NCI-H2196 (cell line): ENCODE results near the gene CD72.
"Not testable (repeated sequence)": the region's sequence is repeated elsewhere in the genome, so short reads cannot be mapped to it uniquely, and the experiment has no call there.

Experiments used
- DNase-seq: peaks from one replicate; lab custom pipeline; 2025; ENCODE audit not compliant: unreplicated experiment; lab: John Stamatoyannopoulos, UW

Gene CD72

DNA sequence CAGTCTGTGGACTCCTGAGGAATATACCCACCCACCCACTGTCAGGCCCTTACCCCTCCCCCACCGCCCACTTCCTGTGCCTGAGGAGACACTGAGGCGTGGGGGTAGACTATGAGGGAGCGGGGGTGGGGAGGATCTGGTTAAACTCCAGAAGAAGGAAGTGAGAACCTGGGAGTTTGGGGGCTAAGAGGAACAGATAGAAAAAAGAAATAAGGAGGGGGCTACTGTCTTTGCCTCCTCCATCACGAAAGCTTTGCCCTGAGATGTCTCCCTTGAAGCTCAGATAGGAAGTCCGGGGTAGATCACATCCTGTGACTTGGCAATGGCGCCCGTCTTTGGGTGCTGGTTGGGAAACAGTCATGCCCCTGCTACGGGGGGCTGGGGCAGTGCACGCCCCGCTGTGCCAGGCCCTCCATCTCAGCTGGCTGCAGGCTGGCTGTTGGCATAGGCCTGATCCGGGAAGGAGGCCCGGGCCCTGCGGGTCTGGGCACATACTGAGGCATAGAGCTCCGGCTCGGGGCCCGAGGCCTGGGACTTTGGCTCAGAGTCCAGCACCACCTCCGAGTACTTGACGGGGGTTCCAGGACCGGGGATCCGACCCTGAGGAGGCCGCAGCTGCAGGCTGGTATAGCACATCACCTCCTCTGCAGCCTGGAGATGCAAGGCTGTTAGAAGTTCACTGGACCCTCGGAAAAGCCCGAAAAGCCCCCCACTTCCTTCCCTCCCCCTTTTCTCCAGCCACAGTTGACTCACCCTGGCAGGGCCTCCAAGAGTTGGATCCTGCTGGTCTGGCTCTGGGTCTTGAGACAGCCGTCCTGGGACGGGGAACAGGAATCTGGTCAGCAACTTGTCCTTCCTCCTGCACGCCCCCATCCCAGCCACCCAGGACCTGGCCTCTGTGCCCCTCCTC lies 31.5 kb upstream of the CD72 start:
- no peak for DNase-seq

DNA sequence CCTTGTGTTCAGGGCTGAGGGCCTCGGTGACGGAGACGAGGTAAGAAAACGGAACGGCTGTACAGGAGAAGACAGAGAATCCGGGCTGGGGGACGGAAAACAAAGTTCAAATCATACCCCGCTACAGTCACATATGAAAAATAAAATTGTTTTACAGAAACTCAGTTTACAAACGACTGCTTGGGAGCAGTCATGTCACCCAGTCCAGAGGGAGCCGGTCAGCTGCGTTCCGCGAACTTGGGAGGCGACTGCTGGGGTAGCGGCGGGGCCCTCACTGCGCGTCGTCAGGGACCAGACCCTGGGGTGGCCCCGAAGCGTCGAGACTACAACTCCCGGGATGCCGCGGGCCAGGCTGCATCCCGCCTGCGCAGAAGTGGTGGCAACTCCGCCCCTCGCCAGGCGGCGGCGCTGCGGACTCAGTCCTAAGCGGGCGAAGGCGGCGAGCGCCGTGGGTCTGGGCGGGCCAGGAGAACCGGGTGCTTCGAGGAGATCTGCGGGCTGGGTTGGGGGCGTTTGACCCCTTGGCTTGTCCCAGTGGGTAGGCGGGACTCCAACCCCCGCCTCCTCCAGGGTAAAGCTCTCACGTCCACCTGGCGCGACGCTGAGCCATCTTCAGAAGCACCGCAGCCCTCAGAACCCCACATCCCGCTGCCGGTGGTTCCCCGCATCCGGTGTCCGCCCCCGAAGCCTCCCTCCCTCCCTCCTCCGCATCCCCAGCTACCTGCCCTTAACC lies 28.5 kb upstream of the CD72 start:
- DNase-seq, result peak; percentile 91

DNA sequence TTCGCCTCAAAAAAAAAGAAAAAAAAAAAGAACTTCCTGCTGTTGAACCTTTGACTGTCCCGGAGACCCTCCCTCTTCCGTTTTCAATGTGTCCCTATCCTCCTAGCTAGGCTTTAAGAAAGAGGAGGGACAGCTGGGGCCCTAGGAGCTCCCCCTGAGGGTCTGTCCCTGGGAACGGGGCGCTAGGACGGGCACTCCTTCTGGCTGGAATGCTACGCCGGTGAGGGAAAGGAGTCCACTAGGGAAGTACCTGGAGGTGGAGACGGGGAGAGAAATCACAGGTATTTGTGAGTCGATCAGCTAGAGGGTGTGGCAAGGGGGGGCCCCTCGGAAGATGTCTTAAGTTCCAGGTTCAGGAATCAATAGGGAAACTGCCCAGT lies 27.9 kb upstream of the CD72 start:
- DNase-seq, result no peak

DNA sequence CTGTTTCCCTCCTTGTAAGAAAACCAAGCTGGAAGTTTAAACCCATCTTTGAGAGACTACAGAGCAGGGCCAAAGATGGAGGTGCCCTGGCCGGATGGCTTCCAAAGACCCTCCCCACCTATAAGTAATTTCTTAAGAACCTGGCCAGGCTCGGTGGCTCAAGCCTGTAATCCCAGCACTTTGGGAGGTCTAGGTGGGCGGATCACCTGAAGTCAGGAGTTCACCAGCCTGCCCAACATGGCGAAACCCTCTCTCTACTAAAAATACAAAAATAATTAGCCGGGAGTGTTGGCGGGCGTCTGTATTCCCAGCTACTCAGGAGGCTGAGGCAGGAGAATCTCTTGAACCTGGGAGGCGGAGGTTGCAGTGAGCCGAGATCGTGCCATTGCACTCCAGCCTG lies 27.5 kb upstream of the CD72 start:
- DNase-seq, result not testable (repeated sequence)

DNA sequence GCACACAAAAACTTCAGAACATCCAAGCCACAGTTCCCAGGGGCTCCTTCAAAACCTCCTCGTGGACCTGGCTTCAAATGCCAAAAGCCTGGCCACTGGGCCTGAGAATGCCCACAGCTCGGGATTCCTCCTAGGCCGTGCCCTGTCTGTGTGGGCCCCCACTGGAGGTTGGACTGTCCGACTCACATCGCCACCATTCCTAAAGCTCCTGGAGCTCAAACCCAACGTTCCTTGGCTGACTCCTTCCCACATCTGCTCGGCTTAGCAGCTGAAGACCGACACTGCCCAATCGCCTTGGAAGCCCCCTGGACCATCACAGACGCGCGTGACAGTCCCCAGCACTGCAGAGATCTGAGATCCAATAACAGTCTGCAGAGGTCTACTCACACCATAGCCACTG lies 24.8 kb upstream of the CD72 start:
- DNase-seq, result no peak

DNA sequence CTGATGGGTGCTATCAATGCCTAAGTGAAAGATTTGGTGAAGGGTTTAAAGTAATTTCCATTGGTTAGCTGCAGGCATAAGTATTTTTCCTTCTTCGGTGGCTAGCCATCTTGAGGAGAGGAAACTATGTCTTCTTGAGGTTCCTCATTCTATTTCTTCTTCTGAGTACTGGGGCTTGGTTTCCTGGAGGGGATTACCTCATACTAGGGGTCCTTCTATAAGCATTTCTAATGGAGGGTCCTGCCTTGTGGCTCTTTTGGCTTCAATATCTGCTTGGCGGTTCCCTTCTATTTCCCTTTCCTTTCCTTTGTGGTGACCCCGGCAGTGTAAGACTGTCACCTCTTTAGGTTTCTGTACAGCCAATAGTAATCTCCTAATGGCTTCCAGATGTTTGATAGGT lies 23.3 kb upstream of the CD72 start:
- DNase-seq, result not testable (repeated sequence)

DNA sequence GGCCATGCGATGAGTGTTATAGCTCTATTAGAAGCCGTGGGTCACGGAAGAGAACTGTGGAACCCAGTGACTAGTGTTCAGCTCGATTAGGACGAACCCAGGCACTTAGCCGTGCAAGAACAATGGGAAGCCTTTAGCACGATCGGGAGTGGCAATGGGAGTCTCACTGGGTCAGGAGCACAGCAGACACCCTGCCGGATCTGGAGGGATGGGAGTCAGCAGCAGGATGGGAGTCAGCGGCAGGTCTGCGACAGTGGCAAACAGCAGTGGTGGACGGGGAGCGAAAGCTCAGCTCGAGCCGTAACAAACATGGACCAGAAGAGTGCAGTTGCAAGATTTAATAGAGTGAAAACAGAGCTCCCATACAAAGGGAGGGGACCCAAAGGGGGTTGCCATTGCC lies 22.2 kb upstream of the CD72 start:
- DNase-seq, result not testable (repeated sequence)

DNA sequence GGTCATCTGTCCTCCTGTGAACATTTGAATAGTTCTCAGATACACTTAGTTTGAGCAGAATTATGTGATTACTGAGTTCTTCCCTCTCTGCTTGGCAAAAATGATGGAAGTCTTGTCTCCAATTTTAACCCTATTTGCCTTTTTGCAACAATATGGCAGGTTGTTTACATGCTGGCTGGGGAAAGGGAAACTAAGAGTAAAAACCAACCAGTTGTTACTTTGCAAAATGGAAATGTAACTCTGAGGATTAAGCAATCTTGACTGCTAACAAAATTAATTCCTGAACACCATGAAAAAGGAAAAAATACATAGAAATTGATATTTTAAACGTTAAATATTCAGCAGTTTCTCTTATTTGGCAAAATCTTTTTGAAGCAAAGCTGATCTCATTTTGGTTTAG lies 21.4 kb upstream of the CD72 start:
- no peak for DNase-seq

DNA sequence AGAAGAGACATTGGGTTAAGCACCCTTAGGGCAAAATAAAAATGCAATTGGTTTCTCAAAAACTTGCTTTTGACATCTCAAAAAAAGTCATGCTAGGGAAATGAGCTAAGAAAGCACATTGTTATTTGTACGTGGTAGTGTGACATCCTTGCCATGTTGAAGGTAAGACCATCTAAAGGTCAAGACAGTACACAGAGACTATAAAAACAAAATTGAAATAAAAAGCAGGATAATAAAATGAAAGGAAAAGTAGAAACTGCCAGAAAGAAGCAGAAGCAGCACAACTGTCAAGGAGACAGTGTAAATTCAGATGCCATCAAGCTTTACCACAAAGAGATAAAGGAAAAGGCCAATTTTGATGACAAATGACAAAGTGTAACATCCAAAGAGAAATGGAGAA lies 21.0 kb upstream of the CD72 start:
- DNase-seq, result not testable (repeated sequence)

DNA sequence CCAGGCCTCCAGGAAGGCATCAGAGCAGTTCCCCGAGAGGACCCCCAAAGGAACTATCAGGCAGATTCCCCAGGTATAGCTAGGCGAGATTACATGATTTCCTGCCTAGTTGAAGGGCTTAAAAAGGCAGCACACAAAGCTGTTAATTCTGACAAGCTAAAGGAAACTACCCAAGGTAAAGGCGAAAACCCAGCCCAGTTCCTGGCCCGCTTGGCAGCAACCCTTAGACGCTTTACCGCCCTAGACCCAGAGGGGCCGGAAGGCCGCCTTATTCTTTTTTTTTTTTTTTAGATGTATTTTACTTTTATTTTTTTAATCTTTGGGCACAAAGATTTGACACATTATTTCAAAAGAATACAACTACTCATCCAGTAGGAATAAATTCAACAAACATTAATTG lies 20.5 kb upstream of the CD72 start:
- not testable (repeated sequence) for DNase-seq

DNA sequence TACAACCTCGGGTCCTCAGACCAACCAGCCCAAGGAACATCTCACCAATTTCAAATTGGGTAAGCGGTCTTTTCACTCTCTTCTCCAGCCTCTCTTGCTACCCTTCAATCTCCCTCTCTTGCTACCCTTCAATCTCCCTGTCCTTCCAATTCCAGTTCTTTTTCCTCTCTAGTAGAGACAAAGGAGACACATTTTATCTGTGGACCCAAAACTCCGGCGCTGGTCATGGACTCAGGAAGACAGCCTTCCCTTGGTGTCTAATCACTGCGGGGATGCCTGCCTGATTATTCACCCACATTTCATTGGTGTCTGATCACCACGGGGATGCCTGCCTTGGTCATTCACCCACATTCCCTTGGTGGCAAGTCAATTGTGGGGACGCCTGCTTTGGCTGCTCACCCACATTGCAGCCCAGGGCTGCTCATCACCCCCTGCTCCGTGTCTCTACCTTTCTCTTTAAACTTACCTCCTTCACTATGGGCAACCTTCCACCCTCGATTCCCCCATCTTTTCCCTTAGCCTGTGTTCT lies 19.3 kb upstream of the CD72 start:
- not testable (repeated sequence) for DNase-seq

DNA sequence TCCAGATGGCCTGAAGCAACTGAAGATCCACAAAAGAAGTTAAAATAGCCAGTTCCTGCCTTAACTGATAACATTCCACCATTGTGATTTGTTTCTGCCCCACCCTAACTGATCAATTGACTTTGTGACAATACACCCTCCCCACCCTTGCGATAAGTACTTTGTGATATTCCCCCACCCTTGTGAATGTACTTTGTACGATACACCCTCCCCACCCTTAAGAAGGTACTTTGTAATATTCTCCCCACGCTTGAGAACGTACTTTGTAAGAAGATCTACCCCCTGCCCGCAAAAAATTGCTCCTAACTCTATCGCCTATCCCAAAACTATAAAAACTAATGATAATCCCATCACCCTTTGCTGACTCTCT lies 18.6 kb upstream of the CD72 start:
- DNase-seq, result not testable (repeated sequence)

DNA sequence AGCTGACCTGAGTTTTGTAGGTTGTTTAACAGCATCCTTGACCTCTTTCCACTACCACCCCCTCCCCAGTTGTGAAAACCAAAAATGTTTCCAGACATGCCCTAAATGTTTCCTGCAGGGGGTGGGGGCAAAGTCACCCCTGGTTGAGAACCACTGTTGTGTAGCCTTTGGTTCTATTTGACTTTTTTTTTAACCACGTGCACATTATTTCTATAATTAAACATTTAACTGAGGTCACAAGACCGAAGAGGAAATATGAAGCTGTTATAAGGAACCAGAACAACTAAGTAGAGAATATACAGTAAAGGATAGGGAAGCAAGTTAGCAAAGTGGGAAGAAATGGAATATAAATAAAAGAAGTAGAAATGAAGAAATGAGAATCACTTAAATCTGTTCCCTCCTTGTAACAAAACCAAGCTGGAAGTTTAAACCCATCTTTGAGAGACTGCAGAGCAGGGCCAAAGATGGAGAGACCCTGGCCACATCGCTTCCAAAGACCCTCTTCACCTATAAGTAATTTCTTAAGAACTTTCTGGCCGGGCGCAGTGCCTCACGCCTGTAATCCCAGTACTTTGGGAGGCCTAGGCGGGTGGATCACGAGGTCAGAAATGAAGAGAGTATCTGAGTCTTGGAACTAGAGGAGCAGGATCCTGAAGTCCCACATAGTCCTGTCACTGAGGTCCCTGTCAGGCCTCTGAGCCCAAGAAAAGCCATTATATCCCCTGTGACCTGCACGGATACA lies 18.1 kb upstream of the CD72 start:
- no peak for DNase-seq

DNA sequence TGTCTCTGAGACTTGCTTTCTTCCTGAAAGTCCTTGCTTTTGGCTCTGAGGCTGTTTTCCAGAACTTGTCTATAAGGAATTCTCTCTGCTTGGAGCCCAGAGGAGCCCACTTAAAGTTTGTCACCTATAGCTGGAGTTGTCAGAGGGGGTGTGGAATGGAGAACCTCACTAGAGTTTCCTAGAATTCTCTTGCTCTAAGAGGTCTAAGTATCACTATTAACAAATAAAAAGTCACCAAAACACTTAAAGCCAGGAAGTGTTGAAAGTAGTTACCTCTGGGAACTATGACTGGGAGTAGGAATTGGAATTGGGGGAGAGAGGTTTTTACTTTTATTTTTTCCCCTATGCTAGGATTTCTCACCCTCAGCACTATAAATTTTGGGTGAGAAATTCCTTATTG lies 17.5 kb upstream of the CD72 start:
- DNase-seq, result no peak

DNA sequence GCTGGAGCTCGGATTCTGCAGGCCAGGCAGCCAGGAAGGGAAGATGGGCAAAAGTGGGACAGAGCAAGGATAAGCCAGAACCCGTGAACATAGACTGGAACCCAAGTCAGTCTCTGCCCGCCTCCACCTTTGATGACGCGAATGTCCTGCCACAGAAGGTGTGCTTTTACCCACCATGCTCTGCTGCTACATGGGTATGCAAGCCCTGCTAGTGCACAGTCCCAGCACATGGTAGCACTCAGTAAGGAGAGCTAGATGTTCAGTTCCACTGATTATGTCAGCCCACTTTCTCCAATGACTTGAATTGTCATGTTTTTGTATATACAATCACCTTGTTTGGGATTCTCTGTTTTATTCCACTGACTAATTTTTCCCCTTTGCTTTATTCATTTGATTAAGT lies 11.4 kb upstream of the CD72 start:
- DNase-seq, result no peak

DNA sequence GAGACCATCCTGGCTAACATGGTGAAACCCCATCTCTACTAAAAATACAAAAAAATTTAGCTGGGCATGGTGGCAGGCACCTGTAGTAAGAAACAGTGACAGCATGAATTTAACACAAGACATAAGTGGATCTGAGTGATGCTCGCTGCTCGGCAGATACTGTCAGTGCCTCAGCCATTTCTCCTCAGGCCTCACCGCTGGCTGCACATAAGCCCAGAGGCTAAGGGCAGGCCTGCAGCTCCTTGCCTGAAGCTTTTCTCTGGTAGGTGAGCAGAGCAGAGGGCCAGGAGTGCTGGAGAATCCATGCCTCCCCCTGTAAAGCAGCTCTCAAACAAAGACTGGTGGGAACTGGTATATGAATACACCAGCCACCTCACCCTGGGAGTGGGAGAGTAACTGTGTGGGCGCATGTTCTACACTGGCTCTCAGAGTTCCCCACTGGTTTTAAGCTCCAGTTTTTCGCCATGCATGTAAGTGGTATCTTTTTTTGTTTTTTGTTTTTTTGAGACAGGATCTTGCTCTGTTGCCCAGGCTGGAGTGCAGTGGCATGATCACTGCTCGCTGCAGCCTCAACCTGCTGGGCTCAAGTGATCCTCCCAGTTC lies 10.3 kb upstream of the CD72 start:
- no peak for DNase-seq

DNA sequence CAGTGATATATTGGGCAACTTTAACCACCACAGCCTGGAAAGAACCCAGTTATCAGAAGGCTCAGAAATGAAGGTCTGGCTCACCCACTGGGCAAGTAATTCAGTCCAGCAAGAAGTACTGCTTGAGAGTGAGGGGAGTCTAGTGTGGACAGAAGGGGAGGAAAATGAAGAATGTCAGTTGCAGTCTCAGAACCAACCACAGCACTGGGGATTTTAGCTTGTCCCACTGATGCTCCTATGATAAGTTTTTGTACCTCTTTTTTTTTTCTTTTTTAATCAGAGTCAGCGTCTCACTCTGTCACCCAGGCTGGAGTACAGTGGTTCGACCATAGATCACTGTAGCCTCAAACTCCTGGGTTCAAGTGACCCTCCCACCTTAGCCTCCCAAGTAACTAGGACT lies 9.4 kb upstream of the CD72 start:
- no peak for DNase-seq

DNA sequence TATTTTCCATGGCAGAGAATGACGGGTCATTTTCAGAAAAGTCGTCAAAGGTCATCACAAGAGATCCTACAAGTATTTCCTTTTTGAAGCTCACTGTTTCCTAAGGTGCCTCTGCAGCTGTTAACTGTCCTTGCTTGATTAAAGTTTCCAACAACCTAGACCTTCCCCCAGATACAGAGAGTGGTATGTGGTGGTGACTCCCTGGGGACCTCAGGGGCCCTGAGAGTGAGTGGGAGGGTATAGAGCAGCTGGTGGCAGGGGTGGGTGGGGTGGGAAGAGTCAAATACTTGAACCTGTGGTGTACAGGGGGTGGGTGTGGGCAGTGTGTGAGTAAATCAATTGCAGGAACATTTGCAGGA lies 1.6 kb upstream of the CD72 start:
- no peak for DNase-seq

DNA sequence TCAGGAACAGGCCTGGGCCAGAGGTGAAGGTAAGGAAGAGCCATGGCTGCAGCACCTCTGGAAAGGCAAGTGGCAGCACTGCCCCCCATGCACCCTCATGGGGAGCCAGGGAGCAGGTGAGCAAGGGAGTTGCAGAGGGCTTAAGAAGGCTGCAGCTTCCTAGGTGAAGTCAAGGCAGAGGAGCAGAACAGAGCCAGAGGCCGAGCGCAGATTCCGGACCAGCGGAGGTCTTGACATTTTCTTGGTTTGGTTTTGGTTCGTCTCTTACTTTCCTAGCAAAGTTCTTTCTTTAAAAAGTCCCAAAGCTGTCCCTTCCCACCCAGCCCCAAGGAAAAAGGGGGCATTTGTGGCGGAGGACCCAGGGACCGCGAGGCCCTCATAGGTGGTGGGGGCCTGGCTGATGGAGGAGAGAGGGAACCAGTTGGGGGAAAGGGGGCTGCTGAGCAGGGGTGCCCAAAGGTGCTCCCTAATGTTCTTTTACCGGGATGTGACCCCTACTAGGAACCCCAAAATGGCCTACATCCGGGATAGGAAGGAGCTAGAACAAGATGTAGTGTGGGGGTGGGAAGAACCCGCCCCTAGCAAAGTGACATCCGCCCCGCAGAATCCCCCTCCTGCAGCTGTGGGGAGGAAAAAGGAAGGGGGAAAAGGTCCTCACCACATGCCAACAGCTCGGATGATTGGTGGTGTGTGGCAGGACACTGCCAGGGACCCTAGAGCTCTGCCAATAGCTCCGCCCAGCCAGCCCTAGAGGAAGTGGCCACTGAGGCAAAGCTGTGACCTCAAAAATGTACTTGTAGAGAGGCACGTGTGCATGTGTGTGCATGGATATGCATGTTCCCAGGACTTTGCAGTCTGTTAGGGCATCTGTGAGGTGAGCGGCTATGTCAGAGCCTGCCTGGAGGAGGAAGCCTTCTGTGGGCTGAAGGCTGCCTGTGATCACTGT lies 914 bp upstream of the CD72 start:
- DNase-seq, result no peak

DNA sequence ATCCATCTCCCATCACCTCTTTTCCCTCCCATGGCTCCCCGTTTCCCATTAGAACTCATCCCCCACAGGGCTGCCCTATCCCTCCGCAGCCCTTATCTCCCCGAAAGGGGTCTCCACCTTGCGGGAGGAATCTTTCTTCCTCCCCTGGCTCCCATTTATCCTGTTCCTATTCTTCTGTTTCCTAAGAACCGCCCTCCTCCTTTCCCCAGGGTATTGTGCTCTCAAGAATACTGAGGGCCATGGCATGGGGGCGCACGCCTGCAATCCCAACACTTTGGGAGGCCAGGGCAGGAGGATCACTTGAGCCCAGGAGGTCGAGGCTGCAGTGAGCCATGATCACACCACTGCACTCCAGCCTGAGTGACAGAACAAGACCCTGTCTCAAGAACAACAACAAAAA lies 665 bp downstream of the CD72 start:
- DNase-seq, result no peak
